GM21786 (cell line): ENCODE data around the gene KAZN.

Experiments used
- ATAC-seq: cut with Tn5 transposase; IDR thresholded peaks from one replicate; pipeline ENCODE4 v1.9.1; 2021; ENCODE audit not compliant: unreplicated experiment

The KAZN gene

GRCh38 chr1:15158506-15159165 is 560.2 kb downstream of the KAZN start:
- no peak for ATAC-seq

- no peak for ATAC-seq
Measured at GRCh38 chr1:15159166-15159555, 560.7 kb downstream of the KAZN start.

- no peak for ATAC-seq
Measured at GRCh38 chr1:15160626-15161025, 562.1 kb downstream of the KAZN start.

- no peak for ATAC-seq
Measured at GRCh38 chr1:15167386-15167785, 568.9 kb downstream of the KAZN start.
